ENCODE results near the gene PCYT2. TPM values are rescaled to one million over a fixed set of nuclear protein-coding genes. Genes with fewer than 3 reads are reported as not detected.
"Not testable (repeated sequence)": the region's sequence is repeated elsewhere in the genome, so short reads cannot be mapped to it uniquely, and the experiment has no call there.

Gene PCYT2
- polyA plus RNA-seq, 1 donor, result 11.5 TPM

DNA sequence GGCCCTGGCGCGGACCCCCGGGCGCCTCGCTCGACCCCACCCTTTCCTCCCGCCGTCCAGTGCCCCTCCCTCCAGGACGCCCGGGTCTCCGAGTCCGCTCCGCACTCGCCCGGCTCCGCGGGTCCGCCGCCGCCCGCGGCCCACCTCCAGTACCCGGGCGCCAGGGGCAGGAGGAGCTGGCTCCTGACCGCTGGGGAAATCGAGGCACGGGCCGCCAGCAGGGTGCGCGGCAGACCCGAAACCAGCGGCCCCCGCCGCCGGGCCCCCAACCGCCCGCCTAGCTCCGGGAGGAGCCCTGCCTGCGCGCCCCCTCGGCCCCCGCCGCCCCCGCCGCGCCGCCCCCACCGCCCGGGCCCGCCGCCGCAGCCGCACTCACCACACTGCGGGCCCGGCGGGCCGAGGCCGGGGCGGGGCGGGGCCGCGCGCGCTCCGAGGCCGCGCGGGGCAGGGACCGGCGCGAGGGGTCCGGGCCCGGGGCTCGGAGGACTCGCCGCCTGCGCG is 16.0 kb upstream of the PCYT2 start:
- DNase-seq, result no peak

- DNase-seq, result peak; percentile 73
Measured at GRCh38 chr17:81926451-81927151, 15.4 kb upstream of the PCYT2 start.

- no peak for DNase-seq
Measured at GRCh38 chr17:81925860-81926450, 14.8 kb upstream of the PCYT2 start.

DNA sequence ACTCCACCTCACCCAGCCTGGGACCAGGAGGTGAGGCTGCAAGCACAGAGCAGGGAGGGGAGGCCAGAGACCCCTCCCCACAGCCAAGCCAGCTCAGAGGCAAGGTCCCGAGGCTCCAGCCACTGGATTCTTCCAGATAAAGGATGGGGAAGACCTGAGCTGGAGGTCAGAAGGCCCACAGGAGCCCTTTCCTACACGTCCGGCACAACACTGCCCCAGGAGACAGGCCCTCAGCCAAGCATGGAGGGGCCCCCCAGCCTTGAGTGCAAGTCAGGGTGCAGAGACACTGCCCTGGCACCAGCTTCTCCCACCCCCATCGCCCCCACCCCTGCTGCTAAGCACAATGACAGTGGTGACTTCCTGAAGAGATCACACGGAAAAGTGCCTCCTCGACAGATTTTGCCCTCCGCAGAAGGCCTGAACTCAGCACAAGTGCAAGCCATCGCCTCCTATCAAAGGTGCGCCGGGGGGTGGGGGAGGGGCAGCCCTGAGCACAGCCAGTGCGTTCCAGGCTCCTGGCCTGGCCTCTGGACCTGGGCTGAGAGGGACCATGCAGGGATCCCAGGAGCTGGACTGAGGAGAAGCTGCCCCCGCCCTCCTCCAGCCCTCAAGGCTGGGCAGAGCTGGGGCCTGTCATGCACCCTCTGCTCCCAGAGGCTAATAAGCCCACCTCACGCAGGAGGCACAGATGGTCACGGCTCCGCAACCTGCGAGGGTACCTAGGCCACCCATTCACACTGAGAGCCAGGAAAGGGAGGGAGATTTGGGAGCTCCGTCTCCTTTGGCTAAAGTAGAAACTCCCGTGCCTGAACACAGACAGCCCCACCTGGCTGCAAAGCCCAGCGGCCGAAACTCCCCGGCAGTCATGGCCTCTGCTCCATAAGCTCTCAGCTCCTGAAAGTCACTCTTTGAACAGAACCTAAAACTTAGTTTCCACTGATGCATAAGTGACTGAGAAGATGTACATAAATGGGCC is 13.6 kb upstream of the PCYT2 start:
- DNase-seq, result no peak

DNA sequence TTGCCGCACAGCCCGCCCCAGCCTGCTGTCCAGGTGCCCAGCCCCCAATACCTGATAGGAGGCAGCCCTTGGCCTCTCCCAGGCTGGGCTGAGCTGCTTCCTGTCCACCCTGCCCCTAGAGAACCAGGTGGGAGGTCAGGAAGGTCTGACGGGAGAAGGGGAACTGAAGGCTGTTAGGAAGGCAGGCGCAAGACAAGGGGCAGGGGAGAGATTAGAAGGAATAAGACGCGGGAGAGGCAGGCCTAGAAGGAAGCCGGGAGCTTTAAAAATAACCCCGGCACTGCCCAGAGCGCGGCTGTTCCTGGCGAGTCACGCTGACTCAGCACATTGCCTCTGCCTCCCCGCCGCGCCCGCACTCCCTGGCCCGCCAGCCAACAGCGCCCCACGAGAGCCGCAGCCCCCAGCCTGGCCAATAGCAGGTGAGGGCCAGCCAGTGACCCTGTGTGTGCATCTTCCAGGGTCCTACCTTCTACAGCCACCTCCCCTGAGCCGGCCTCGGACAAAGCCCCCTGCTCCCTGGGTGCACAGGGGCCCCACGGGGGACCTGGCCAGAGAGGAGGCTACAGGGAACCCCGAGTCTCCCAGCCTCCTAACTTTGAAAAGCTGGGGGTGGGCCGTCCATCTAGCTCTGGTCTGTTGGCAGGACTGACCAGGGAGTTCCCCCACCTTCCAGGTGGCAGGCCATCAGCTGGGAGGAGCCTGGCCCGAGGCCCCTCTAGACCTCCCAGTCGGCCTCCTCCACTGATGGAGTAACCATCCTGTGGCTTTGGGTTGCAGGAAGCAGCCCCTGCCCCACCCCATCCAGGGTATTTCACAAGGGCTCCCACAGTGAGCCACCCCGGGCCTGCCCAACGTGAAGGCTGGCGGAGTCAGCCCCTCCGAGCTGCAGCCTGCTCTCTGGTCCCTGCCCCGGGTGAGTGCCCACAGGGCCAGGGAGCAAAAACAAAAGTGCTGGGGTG is 12.4 kb upstream of the PCYT2 start:
- DNase-seq, result peak; percentile 56

GRCh38 chr17:81922566-81923301 is 11.5 kb upstream of the PCYT2 start:
- no peak for DNase-seq

DNA sequence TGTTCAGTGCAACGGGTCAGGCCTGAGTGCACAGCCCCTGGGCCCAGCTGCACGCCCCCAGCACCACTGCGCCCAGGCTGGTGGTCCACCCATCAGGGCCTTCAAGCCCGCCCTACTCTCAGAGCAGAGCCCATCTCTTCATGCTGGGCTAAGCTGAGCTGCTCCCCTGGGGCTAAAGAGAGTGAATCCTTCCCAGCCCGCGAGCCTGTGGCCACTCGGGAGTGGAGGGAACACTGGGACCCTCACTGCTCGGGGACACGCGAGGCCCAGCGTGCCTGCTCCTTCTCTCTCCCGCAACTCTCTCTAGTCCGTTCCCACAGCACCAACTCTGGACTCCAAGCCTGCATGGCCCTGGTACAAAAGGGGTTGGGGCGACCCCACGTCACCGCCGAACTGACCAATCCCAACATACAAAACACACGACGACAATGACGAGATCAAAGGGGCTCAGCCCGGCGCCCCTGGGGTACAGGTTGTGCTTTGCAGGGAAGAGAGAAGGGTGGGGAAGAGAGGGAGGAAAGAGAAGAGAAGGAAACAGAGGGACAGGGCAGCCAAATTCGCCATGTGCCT is 10.9 kb upstream of the PCYT2 start:
- no peak for DNase-seq

DNA sequence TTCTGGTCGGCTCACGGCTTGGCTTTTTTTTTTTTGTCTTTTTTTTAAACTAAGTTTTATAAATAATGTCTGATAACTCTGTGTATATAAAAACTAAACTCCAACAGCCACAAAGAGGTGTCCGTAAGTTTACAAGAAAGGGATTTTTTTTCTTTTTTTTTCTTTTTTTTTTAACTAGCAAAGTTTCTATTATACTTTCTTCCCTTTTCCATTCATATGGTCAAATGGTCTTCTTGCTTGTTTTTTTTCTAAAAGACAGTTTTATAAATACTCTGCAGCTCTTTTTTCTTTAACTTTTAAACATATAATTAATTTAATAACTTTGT is 10.3 kb upstream of the PCYT2 start:
- DNase-seq, result no peak

DNA sequence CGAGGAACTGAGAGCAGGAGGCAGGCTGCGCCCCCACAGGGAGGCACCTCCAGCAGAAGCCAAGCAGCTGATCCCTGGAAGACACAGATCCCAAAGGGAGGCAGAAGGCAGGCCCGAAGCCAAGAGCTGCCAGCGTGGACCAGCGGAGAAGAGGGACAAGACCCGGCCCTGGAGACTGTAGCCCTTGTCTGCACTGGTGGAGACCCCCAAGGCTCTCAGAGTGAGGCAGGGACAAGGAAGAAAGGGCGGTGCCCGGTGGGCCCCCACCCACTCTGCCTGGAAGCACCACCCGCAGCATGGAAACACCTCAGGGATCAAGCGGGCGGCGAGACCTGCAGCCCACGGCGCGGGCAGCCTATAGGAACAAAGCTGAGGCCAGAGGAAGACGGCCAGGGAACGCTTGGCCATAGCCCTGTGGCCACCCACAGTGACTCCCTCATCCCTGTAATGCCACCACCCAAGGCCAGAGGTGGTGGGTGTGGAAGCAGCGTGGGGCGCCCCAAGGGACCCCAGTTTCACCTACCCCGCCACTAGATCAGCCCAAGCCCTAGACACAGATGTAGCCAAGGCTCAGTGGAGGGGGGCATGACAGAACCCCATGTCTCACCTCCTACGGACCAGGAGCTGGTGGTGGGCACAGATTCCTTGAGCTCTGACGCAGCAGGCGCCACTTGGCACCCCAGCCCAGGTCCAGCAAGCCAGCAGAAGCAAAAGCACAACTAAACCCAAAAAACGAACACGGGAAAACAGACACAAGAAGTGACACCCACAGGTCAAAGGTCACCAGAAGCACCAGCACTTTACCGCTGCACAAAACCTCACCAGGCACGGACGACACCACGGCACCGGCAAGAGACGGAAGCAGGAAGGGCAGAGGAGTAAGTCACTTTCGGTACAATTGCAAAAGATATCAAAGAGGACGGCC is 9.7 kb upstream of the PCYT2 start:
- DNase-seq, result no peak

- DNase-seq, result no peak
Measured at GRCh38 chr17:81918832-81919545, 7.8 kb upstream of the PCYT2 start.

DNA sequence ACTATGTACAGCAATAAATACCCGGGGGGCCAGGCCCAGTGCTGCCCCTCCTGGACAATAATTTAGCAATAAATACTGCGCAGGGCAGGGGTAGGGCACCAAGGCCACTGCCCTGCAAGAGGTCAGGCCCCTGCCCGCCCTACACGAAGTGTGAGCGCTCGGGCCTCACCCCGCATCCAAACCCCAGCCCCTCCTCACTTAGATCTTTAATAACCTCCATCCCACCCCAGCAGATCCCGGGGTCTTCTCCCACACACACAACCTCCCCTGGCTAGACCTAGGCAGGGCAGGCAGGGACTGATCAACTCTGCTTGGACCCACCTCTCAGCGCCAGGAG is 7.1 kb upstream of the PCYT2 start:
- DNase-seq, result not testable (repeated sequence)

- peak; percentile 80 for DNase-seq
Measured at GRCh38 chr17:81917565-81918332, 6.5 kb upstream of the PCYT2 start, which contains the start of gene SIRT7. SIRT7 (minus strand) TSS chr17:81918176; CDS start chr17:81918131, 45 bp downstream.

DNA sequence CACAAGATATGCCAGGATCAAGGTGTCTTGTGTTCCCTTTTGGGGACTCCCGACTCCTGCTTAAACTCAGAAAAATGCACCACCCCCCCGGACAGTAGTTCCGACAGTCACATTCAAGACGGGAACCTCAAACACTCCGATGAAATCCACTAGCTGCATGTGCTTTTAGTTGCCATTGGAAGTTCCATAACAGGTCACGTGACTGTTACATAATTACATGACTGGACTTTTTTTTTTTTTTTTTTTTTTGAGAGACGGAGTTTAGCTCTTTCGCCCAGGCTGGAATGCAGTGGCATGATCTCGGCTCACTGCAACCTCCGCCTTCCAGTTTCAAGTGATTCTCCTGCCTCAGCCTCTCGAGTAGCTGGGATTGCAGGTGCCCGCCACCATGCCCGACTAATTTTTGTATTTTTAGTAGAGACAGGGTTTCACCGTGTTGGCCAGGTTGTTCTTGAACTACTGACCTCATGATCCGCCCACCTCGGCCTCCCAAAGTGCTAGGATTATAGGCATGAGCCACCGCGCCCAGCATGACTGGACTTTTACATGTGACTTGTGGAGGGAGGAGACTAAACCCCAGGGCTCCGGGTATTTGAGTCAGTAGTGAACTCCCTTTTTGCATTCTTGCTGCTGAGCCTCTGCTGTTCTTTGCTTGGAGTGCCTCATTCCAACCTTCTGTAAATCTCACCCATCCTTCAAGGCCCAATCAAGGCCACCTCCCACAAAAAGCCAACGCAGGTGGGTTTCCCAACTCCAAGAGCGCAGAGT is 5.2 kb upstream of the PCYT2 start:
- no peak for DNase-seq

DNA sequence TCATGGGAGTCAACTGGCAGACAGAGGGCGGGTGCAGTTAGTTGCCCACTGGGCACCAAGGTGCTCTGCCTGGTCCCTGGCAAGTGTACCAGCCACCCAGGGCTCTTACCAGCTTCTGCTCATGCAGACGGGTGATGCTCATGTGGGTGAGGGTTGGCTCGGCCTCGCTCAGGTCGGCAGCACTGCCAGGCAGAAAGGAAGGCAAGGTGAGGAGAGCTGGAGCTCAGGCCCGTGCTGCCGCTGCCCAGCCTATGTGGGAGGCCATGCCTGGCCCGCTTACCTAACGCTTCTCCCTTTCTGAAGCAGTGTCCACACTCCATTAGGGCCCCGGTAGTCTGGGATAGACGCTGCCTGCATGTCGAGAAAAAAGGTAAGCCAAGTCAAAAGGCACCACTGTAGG is 4.1 kb upstream of the PCYT2 start:
- no peak for DNase-seq

- DNase-seq, result no peak
Measured at GRCh38 chr17:81914103-81914850, 3.1 kb upstream of the PCYT2 start.

DNA sequence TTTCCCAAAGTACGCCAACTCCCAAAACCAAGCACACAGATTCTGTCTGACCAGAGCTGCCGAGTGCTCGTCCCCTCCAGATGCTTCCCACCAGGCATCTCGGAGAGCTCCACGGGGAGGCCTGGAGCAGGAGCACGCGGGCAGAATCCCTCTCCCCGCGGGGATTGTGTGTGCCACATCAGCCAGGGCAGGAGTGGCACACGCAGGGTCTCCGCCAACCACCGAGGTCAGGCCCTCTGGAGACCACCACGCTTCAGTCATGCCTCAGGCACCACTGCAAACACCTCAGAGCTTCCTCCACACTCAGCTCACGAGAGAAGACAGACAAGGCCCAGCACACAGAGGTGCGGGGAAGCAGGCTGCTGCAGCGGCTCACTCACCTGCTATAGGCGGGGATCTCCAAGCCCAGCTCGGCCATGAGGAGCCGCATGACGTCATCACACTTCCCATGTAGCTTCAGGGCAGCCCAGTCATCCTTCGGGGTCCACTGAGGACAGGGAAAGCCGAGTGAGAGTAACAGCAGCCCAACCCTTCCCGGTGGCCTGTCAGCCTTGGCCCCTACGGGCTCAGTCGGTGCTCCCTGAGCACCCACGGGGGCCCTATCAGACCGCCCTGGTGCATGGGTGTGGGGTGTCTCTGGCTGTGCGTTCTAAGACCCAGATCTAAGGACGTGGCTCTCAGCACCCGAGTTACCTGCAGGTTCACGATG is 2.3 kb upstream of the PCYT2 start:
- no peak for DNase-seq

Measured in hindlimb muscle (tissue), 1 donor.